ENCODE results near the gene RRBP1.

RRBP1 gene

DNA sequence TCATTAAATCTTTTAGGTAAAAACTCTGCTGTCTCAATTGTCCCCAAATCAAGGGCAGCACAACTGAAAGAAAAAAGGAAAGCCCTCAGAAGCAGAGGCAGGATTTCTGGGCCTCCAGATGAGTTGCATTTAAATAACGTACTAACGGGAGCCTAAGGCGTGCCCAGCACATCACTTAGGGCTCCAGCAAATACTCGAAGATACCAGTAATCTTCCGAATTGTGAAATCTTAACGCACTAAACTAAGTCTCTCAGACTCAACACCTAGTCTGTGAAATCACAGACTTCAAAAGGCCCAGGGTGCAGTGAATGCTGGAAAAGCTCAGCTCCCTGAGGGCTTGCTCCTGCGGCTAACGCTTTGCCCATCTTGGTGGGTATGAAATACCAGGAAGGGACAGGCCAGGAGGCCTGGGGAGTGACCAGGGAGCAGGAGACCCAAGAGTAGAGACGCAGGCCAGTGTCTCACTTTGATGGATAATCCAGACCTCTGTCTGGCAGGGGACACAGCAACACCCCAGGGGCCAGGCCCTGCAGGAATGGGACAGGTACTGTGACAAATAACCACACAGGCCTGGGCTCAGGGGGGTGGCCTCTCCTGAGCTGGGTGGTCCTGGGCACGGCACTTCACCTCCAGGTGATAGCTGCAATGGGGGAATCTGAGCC is 36.4 kb downstream of the RRBP1 start:
- DNase-seq, result no peak

- no peak for DNase-seq
These were observed 37.0 kb downstream of the RRBP1 start for GRCh38 chr20:17645010-17645409.

DNA sequence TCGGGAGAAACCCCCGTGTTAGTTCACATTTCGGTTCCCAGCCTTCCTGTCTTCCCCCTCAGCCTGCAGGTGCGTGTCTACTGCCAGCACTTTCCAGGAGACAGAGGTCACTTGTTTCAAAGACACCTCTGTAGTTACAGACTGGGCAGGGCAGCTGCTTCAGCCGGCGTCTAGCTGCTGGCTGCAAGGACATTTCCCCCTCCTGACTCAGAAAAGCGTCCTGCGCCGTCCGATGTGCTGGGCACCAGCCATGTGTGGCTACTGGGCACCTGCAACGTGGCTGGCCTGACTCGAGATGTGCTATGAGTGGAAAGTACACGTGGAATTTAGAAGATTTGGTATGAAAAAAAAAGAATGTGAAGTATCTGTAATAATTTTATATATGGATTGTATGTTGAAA is 37.6 kb downstream of the RRBP1 start:
- no peak for DNase-seq

GRCh38 chr20:17643531-17644188 is 38.4 kb downstream of the RRBP1 start:
- no peak for DNase-seq

DNA sequence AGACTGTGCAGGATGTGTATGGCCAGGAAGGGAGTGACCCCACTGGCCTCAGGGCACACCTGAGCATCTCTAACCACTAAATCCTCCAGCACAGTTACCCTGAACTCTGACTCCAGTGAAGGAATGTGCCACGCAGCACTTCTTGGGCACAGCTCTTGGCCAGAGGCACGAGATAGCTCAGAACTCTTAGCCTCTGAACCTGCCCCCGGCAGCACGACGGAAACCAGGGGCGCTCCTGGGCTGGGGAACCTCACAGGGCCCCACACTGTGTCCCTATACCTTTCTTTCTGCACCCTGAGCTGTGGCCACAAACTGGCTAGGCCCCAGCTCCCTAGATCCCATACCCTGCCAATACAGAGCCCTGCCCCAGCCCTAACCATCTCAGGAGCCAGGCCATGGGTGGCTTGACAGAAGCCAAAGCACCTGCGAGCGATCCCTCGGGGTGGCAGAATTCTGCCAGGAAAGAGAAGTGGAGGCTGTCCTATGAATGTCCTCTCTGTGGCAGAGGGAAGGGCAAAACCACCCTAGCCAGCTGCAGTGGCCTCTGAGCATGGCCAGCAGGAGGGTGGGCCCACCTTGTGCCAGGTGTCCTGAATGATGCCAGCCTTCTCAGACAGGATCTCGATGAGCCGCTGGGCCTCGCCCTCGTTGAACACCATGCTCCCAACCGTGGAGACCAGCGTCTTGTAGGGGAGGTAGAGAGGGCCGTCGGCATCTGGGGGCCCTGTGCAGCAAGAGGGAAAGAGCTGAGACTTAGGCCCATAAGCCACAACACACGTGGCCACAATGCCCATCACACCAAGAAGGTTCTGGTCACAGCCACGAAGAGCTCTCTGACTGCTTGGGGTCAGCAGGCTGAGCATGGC is 39.4 kb downstream of the RRBP1 start:
- no peak for DNase-seq

GRCh38 chr20:17641993-17642392 is 40.0 kb downstream of the RRBP1 start:
- DNase-seq, result no peak

- no peak for DNase-seq
These were observed 40.5 kb downstream of the RRBP1 start for GRCh38 chr20:17641520-17641964.

- DNase-seq, result no peak
These were observed 41.1 kb downstream of the RRBP1 start for GRCh38 chr20:17640875-17641378.

DNA sequence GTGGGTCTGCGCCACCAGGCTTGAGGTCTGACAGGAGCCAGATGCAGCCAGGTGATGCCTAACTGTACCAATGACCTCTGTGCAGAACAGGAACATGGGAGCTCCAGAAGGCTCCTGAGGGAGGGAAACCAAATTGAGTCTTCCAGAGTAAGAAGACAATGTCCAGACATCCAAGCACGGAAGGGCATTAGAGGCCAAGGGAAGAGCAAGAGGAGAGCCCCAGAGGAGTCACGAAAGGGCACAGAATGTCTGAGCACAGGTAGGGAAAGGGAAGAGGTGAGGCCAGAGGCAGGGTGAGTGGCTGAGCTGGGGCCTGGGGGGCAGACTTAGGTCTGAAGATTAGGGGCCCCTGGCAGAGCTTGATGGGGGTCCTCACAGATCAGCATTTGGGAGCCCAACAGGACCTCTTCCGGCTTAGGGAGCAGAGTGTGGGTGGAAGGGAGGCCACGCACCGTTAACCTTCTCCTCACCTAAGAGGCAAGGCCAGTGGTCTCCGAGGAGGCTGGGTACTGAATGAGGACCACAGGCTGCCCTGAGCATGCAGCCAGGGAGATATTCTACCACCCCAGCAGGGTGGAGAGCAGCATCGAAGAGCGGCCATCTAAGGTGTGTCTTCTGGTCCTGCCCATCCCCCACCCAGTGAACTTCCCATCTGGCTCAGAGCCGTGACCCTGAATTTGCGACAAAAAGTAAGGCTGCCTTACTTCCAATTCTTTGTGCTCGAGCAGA is 41.7 kb downstream of the RRBP1 start:
- DNase-seq, result no peak

GRCh38 chr20:17638835-17639407 is 43.1 kb downstream of the RRBP1 start:
- no peak for DNase-seq

DNA sequence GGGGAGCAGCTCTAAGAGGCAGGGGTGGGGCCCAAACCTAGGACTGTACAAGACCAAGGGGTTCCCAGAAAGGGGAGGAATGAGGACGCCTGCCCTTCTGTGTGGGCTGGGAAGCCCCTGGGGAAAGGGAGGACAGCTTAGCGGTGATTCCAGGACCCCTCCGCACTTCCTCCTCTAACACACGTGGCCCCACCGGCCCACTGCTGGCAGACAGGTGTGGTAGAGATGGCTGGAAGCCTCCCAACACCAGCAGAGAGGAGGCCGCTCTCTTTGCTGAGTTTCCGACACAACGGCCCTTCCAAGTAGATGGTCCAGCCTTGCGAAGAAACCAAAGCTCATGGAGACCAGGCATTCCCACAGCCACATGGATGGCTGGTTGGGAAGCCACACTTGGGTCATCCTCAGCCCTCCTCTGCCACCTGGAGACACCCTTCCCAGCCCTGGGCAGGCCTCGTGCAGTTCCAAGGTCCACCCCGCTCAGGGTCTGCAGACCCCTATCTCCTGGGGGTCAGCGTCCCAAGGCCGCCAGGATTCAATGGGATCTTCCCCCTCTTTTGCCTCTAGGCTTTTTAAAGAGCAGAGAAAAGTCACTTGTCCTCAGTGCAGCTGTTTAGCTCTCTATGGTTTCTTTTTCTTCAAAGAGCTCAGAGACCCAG is 43.9 kb downstream of the RRBP1 start:
- DNase-seq, result no peak

GRCh38 chr20:17637413-17637780 is 44.6 kb downstream of the RRBP1 start:
- DNase-seq, result no peak

GRCh38 chr20:17636523-17637412 is 45.3 kb downstream of the RRBP1 start:
- no peak for DNase-seq

GRCh38 chr20:17635332-17636244 is 46.5 kb downstream of the RRBP1 start:
- no peak for DNase-seq

- peak; percentile 37 for DNase-seq
These were observed 47.2 kb downstream of the RRBP1 start for GRCh38 chr20:17634661-17635331.

GRCh38 chr20:17633850-17634500 is 48.1 kb downstream of the RRBP1 start:
- no peak for DNase-seq

- no peak for DNase-seq
These were observed 48.7 kb downstream of the RRBP1 start for GRCh38 chr20:17633221-17633849.

Measured in CD4-positive, alpha-beta T cell treated with Interleukin-15 for 1 hour (primary cell).